Measurements from ENCODE around the gene NDRG3.

- TF ChIP-seq CTCF (IDR thresholded peaks at IDR 0.05; ENCODE audit: insufficient read depth, low read depth, low read length) = no peak
- TF ChIP-seq EZH2 (IDR thresholded peaks at IDR 0.05; ENCODE audit: insufficient read depth, low read length) = no peak
Measured at GRCh38 chr20:36756496-36756895, 10.6 kb upstream of the NDRG3 start.

Data from astrocyte (in vitro differentiated cells and primary cell).